DMS153 treated with DMSO at 0.1 percent for 48 hours (cell line): ENCODE results near the gene TRAM2.

Experiments used
- DNase-seq: peaks from one replicate; lab custom pipeline; 2025; ENCODE audit not compliant: unreplicated experiment; lab: John Stamatoyannopoulos, UW

TRAM2 gene

DNA sequence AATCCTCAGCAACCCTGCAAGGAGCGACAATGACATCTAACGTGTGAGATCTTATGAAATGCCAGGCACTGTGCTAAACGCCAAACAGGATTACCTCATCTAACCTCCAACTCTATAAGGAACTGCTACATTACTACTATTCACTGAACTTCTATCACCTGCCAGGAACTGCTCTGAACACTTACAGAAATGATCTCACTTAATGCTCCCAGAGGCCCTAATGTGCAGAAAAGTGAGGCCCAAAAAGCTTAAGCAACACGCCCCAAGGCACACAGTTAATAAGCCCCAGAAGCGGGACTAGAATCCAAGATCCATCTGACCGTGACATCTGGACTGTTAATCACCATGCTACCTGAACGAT, 28.5 kb downstream of the TRAM2 start:
- no peak for DNase-seq

DNA sequence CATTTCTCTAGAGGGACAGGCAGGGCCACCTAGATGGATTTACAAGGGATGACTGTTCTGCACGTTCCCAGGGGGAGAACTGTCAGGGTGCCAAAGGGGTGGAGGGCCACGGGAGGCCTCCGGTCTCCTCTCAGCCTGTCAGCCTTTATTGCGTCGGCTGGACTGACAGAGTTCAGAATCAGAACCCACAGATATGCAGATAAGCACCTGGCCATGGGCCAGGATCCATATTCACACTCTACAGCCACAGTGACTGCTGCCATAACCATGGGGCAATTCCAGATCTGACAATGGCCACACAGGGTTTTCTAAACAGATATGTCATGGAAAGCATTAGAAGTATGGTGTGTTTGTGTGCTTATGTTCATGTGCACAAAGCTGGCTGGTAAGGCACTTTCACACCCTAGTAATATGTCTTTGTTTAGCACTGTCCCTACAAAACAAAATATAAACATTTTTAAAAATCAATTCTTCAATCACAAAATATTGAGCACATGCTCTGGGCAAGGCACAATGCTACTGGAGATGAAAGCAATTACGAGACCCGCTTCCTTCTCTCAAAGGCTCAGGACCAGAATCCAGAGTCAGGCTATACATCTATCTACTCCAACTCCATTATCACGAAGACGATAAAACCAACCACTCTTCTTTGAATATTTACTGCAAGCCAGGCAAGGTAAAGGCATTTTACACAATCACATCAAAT, 29.1 kb downstream of the TRAM2 start:
- DNase-seq: no peak

DNA sequence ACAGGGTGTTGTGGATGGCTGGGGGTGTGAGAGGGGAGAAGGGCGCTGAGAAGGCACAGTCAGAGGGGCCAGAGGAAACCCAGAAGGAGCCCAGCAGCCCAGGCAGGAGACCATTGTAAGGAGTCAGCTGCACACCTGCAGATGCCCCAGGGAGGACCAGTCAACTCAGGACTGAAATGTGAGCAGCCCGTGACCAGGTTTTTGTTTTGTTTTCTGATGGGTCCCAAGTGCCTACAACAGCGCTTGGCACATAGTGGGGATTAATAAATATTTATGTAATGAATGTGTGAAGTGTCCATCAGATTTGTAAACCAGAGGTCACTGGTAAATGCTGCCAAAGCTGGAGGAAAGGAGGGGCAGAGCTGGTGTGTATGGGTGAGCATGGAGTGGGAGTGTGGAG, 30.2 kb downstream of the TRAM2 start:
- DNase-seq: no peak

DNA sequence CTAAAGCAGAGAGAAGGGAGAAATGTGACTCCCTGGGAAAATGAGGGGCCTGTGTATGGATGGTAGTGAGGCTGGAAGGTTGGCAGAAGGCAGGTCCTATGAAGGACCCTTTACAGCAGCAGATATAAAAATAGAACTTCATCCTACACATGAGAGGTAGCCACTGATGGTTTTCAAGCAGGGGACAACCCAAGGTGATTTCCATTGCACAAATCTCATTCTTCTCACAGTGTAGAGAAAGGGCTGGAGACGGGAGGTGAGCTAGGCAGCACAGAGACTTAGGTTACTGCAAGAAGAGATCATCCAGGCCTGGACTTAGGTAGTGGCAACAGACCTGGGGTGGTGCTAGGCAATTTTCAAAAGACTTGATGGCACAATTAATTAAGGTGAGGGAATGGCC, 30.7 kb downstream of the TRAM2 start:
- DNase-seq: no peak

GRCh38 chr6:52545406-52546119, 31.3 kb downstream of the TRAM2 start:
- DNase-seq: no peak

GRCh38 chr6:52544602-52545405, 32.1 kb downstream of the TRAM2 start:
- no peak for DNase-seq

- no peak for DNase-seq
These were observed 32.9 kb downstream of the TRAM2 start for GRCh38 chr6:52543729-52544601.

DNA sequence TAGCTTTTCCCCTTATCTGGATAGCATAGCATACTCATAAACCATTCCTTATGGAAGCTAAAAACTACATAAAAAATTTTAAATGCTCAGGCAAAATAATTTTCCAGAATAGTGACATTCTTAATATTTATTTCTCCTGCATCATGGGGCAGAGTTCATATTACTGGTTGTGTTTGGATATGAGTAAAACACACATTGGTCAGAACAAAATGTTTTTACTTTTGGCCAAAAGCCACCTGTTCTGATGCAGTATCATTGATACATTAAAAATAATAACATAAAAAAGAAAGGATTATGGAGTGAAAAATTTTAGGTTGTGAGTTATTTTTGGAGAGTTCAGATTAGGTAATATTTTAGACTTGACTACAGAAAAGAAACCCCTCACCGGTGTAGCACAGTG, 33.6 kb downstream of the TRAM2 start:
- DNase-seq: no peak

DNA sequence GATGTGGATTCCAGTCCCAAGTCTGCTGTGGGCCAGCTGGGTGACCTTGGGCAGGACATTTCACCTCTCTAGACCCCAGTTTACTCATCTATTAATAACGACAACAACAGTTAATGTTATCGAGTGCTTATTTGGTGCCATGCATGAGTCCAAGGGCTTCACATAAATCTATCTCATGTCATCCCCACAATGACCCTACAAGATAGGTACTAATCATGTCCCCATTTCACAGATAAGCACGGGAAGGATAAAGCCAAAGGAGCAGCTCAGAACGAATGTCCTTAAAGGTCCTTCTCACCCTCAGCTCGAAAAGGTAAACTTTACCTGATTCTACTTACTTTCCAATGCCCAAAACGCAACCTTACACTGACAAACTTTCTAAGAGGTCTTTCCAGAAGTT, 35.7 kb downstream of the TRAM2 start:
- DNase-seq: no peak

- no peak for DNase-seq
These were observed 36.5 kb downstream of the TRAM2 start for GRCh38 chr6:52540286-52540902.

DNA sequence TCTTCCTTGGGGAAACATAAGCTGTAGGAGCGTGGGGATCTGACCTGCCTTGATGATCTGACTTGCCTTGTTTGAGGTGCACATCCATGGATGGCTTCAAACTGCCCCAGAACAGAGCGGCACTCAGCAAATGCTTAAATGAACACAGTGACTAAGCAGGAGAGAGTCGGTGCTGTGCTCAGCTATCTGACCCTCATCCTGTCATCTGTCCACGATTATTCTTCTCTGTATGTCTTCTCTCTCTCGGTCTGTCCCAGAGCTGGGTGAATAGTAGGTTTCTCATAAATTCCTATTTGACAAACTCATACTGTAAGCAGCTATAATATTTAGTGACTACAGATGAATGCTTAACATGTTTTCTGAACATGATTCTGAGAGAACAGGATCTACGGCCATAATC, 37.3 kb downstream of the TRAM2 start:
- no peak for DNase-seq

DNA sequence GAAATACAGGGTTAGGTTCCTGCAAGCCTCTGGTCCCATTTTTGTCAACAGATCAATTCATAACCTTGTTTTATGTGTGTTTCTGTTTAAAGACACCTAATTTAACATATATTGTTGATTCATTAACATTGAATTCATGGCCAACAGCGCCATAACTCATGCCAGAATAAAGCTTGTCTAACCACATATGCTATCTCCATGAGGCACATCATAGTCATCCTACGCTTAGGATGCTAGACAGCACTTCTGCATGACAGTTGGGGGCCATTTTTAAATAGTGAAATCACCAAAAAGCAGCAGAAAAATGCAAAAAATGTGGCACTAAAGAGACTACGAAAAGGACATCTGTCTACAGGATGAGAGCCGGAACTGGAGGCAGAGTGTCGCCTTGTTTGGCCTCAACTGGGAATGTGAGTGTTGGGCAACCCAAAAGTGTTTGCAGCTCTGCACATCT, 37.9 kb downstream of the TRAM2 start:
- DNase-seq: no peak

- no peak for DNase-seq
These were observed 38.5 kb downstream of the TRAM2 start for GRCh38 chr6:52538252-52538900.

DNA sequence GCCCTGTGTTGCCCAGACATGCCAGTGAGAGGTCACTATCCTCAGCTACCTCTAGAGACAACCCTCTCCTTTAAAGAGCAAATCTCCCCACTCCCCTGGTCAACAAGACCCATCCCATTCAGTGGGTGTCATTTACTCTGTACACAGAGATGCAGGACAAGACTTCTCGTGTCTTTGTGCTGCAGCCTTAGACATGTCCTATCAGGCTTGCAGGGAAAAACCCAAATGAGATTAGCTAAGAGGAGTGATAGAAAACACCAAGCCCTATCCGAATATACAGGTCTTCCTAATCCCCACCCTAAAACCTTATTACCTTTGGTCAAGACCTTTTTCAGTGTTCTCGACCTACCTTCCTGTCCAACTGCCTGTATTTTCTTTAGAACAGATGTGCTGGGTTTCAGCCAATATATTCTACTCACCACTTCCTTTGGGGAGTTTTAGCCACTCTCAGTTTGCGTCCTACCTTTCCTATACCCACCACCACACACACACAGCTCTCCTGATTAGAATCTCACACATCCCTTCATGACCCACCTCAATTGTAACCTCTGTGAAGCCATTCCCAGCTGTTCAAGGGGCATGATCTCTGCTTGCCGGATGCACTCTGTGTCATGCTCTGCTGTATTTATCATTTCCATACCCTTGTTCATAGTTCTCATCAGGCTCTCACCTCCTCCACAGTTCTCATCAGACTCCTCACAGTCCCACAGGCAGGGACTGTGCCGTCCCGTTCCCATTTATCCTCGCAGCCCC, 39.7 kb downstream of the TRAM2 start:
- no peak for DNase-seq

DNA sequence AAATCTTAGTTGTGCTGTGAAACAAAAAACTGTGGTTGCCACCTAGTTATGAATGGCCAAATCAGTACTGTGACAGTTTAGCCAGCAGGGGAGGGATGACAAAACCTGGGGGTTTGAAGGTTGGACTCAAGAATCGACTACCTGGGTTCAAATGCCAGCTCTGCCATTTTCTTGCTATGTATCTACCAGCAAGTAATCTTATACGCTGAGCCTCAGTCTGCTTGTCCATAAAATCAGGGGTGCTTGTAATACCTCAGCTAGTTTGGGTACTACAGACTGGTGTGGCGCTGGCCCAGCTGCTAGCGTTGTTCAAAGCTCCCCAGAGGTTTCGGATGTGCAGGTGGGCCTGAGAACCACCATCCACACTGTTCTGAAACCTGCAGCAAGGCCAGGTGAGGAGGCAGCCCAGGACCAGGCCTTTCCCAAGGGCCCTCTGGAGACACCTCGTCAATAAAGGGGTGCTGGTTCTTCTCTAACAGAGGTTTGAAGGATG, 40.4 kb downstream of the TRAM2 start:
- no peak for DNase-seq

GRCh38 chr6:52535711-52536423, 41.0 kb downstream of the TRAM2 start:
- no peak for DNase-seq

GRCh38 chr6:52534966-52535390, 41.9 kb downstream of the TRAM2 start:
- DNase-seq: no peak

DNA sequence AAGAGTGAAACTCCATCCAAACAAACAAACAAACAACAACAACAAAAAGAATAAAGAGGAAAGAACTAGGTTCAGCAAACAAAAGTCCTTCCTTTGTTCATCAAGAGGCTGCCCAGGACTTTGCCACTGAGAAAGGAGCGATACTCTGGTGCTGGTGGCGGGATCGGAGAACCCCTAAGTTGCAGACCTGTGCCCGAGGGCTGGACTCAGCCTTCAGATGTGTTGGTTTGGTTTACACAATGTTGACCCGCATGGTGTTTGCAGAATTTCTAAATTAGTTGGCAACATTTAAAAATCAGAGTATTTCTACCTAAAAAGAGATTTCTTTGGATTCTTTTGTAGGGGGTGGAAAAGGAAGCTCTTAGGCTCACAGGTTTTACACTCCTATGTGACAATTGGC, 42.5 kb downstream of the TRAM2 start:
- no peak for DNase-seq

DNA sequence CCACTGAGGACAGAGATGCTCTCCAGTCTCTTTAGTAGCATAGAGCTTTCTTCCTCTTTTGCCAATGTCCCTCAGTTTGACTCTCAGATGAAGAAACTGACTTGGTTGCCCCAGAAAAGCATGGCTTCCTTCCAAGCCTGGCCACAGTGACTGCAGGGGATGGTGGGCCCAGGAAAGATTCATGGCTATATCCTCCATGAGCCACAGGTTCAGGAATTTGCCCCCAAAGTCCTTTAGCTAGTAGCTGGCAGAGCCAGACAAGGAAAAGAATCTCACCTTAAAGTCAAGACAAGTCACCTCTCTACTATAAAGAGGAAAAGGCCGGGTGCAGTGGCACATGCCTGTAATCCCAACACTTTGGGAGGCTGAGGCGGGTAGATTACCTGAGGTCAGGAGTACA, 43.4 kb downstream of the TRAM2 start:
- no peak for DNase-seq
